Esophagus muscularis mucosa (tissue), 4 donors: ENCODE measurements around the gene UBA7.

ENCODE experiments used
- EP300 ChIP-seq: sonication (generic); formaldehyde crosslinking; IDR thresholded peaks from one replicate; pipeline ENCODE4 v1.6.1; 2017; ENCODE audit warnings: antibody characterized with exemption
- POLR2A ChIP-seq: fragments of 450-650 bp; IDR thresholded peaks from one replicate; pipeline ENCODE4 v1.6.1; 2017; ENCODE audit warnings: antibody characterized with exemption, moderate library complexity, mild to moderate bottlenecking, low read depth
- POLR2AphosphoS5 ChIP-seq, 2 donors: sonication (generic); formaldehyde crosslinking; IDR thresholded peaks; one replicate each; pipeline ENCODE4 v1.6.1; 2017; ENCODE audit warnings: antibody characterized with exemption in 2 of 2
- TF ChIP-seq, protein P1 (sequence below), 3 experiments: fragments of 200-600 bp in 2 of 3; fragments of 450-650 bp in 1 of 3; sonication (generic) in 2 of 3; IDR thresholded peaks; one replicate each; pipeline ENCODE4 v1.5.1; 2017 to 2019; ENCODE audit warnings: antibody characterized with exemption in 3 of 3, mild to moderate bottlenecking in 2 of 3, moderate library complexity in 1 of 3

DNA sequence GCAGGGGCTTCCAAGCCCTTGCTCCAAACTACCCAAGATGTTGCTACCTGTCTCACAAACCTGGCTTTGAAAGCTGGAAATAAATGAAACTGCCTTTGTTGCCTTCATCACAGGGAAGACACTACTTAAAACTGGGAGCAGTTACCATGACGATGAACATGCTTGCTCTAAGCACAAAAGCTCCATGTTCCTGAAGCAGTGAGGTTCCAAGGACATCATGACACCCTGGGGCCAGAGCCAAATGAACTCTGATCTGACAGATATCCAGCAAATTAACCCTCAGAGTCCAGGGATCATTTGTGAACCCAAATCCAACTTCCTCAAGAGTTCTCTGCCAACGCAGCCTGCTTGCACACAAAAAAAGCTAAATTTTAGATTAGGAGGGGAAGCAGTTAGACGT, 31.9 kb upstream of the UBA7 start:
- TF ChIP-seq, protein P1, sequence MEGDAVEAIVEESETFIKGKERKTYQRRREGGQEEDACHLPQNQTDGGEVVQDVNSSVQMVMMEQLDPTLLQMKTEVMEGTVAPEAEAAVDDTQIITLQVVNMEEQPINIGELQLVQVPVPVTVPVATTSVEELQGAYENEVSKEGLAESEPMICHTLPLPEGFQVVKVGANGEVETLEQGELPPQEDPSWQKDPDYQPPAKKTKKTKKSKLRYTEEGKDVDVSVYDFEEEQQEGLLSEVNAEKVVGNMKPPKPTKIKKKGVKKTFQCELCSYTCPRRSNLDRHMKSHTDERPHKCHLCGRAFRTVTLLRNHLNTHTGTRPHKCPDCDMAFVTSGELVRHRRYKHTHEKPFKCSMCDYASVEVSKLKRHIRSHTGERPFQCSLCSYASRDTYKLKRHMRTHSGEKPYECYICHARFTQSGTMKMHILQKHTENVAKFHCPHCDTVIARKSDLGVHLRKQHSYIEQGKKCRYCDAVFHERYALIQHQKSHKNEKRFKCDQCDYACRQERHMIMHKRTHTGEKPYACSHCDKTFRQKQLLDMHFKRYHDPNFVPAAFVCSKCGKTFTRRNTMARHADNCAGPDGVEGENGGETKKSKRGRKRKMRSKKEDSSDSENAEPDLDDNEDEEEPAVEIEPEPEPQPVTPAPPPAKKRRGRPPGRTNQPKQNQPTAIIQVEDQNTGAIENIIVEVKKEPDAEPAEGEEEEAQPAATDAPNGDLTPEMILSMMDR (IDR thresholded peaks at IDR 0.05): no peak
- TF ChIP-seq POLR2A (no peak), POLR2AphosphoS5 (IDR thresholded peaks at IDR 0.05) (no peak), EP300 (no peak)
